Esophagus muscularis mucosa (tissue), 4 donors: ENCODE measurements around the gene PRMT3.

ENCODE experiments used
- CTCF ChIP-seq, 3 experiments: fragments of 200-600 bp in 2 of 3; fragments of 450-650 bp in 1 of 3; sonication (generic) in 2 of 3; IDR thresholded peaks; one replicate each; pipeline ENCODE4 v1.5.1; 2017 to 2019; ENCODE audit warnings: antibody characterized with exemption in 3 of 3, mild to moderate bottlenecking in 2 of 3, moderate library complexity in 1 of 3
- EP300 ChIP-seq: sonication (generic); formaldehyde crosslinking; IDR thresholded peaks from one replicate; pipeline ENCODE4 v1.6.1; 2017; ENCODE audit warnings: antibody characterized with exemption
- POLR2A ChIP-seq: fragments of 450-650 bp; IDR thresholded peaks from one replicate; pipeline ENCODE4 v1.6.1; 2017; ENCODE audit warnings: antibody characterized with exemption, moderate library complexity, mild to moderate bottlenecking, low read depth
- POLR2AphosphoS5 ChIP-seq, 2 donors: sonication (generic); formaldehyde crosslinking; IDR thresholded peaks; one replicate each; pipeline ENCODE4 v1.6.1; 2017; ENCODE audit warnings: antibody characterized with exemption in 2 of 2

DNA sequence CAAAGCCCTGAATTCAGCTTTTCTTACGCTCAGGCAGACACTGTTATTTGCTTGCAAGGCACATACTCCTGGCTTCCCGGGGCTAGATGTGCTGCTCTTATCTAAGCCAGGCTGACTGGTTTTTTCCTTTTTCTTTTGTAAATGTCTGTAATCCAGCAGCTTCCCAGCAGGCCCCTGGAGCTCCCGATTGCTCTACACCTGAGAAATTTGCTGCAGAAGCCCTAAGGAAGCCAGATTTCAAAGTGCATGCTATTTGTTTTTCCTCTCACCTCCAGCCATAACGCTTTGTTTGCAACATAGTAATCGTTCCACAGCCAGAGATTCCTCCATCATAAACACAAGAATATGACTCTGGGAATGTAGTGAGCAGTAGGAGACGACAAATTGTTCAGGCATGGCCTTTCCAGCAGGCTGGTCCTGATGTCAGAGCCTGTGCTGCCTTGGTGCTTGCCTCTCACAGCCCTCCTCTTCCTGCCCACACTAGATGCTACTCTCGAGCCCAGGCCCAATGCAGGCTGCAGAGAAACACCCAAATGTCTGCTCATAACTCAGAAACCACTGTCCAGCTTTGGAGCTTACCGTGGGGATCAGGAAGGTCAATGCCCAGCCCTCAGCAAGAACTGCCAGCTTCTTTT lies 157.2 kb downstream of the PRMT3 start:
- TF ChIP-seq CTCF (IDR thresholded peaks at IDR 0.05) (no peak), POLR2AphosphoS5 (IDR thresholded peaks at IDR 0.05) (no peak), EP300 (no peak), POLR2A (no peak)
